ENCODE measurements around the gene LDLRAD4.

GRCh38 chr18:13184396-13184795, 34.2 kb upstream of the LDLRAD4 start:
- TF ChIP-seq EP300 (IDR thresholded peaks at IDR 0.05; ENCODE audit: borderline replicate concordance) (no peak), EGR1 (IDR thresholded peaks at IDR 0.05) (no peak), RAD21 (IDR thresholded peaks at IDR 0.05; ENCODE audit: low read depth) (no peak)
